HEK293 (cell line): Measurements from ENCODE around the gene BBOX1.
A peak's percentile ranks its signal among the peaks of the same experiment; 100 is the strongest.

Experiments
- CTCF ChIA-PET: fragments of 350-600 bp; formaldehyde crosslinking; extraction: SDS; loops from one replicate; lab custom pipeline; 2021; ENCODE audit warnings: antibody characterized with exemption; lab: Yijun Ruan, JAX
- POLR2A ChIA-PET: fragments of 300-600 bp; formaldehyde crosslinking; extraction: SDS; loops from one replicate; lab custom pipeline; 2020; ENCODE audit warnings: antibody characterized with exemption, inconsistent platforms; lab: Yijun Ruan, JAX
- H3K27ac ChIP-seq: fragments of 200-500 bp; sonication (Bioruptor generic); 2 replicates; pipeline ENCODE4 v1.5.1; 2014; ENCODE audit warnings: low read depth, low read length, control low read depth, inconsistent platforms; ENCODE audit errors: extremely low read depth
- H3K36me3 ChIP-seq, 2 experiments: fragments of 200-500 bp in 1 of 2; sonication (Bioruptor generic) in 1 of 2; 1 replicate in 1 of 2; 2 replicates in 1 of 2; pipeline ENCODE4 v1.5.1; 2014 to 2017; ENCODE audit warnings: inconsistent platforms in 2 of 2, low read length in 2 of 2; ENCODE audit not compliant: control insufficient read depth in 2 of 2, insufficient read depth in 1 of 2
- H3K4me1 ChIP-seq: fragments of 200-500 bp; sonication (Bioruptor generic); 2 replicates; pipeline ENCODE4 v1.5.1; 2014; ENCODE audit warnings: mild to moderate bottlenecking, low read length, inconsistent platforms; ENCODE audit not compliant: control insufficient read depth, insufficient read depth
- H3K4me3 ChIP-seq: 2 replicates; pipeline ENCODE4 v1.5.1; 2011; ENCODE audit warnings: low read depth, mild to moderate bottlenecking, control low read depth, low read length, moderate library complexity
- H3K9me3 ChIP-seq: fragments of 200-500 bp; sonication (Bioruptor generic); 2 replicates; pipeline ENCODE4 v1.5.1; 2014; ENCODE audit warnings: low read depth, low read length, inconsistent platforms; ENCODE audit not compliant: control insufficient read depth, insufficient read depth
- FEZF1 ChIP-seq: fragments of 450-650 bp; formaldehyde crosslinking; IDR thresholded peaks from 2 replicates; pipeline ENCODE4 v1.5.1; 2016; ENCODE audit warnings: missing biosample characterization, missing genetic modification characterization
- GLIS1 ChIP-seq: fragments of 450-650 bp; formaldehyde crosslinking; IDR thresholded peaks from 2 replicates; pipeline ENCODE4 v1.5.1; 2016; ENCODE audit warnings: missing biosample characterization, missing genetic modification characterization
- GLIS2 ChIP-seq: fragments of 450-650 bp; formaldehyde crosslinking; IDR thresholded peaks from 2 replicates; pipeline ENCODE4 v1.5.1; 2016; ENCODE audit warnings: missing biosample characterization, missing genetic modification characterization
- PRDM10 ChIP-seq: fragments of 450-650 bp; formaldehyde crosslinking; IDR thresholded peaks from 2 replicates; pipeline ENCODE4 v1.5.1; 2016; ENCODE audit warnings: missing biosample characterization, missing genetic modification characterization
- SETDB1 ChIP-seq: IDR thresholded peaks from one replicate; pipeline ENCODE4 v1.6.1; 2017; ENCODE audit warnings: mild to moderate bottlenecking, low read length, moderate library complexity, mixed read lengths; ENCODE audit not compliant: insufficient read length
- TRIM28 ChIP-seq: IDR thresholded peaks from 2 replicates; pipeline ENCODE4 v1.6.1; 2011; ENCODE audit warnings: low read length, control low read depth, borderline replicate concordance
- ZFP37 ChIP-seq: fragments of 450-650 bp; formaldehyde crosslinking; IDR thresholded peaks from 2 replicates; pipeline ENCODE4 v1.5.1; 2016; ENCODE audit warnings: missing biosample characterization, missing genetic modification characterization
- ZIC2 ChIP-seq: fragments of 450-650 bp; formaldehyde crosslinking; IDR thresholded peaks from 2 replicates; pipeline ENCODE4 v1.5.1; 2016; ENCODE audit warnings: missing biosample characterization, missing genetic modification characterization
- ZNF146 ChIP-seq: fragments of 450-650 bp; formaldehyde crosslinking; IDR thresholded peaks from 2 replicates; pipeline ENCODE4 v1.5.1; 2016; ENCODE audit warnings: missing biosample characterization, missing genetic modification characterization
- ZNF184 ChIP-seq: fragments of 450-650 bp; IDR thresholded peaks from 2 replicates; pipeline ENCODE4 v1.5.1; 2018; ENCODE audit warnings: missing biosample characterization, mild to moderate bottlenecking, missing genetic modification characterization
- ZNF19 ChIP-seq: fragments of 450-650 bp; formaldehyde crosslinking; IDR thresholded peaks from 2 replicates; pipeline ENCODE4; 2016; ENCODE audit warnings: missing biosample characterization, missing genetic modification characterization, low read depth
- ZNF2 ChIP-seq: fragments of 450-650 bp; formaldehyde crosslinking; IDR thresholded peaks from 2 replicates; pipeline ENCODE4 v1.5.1; 2016; ENCODE audit warnings: missing biosample characterization, missing genetic modification characterization
- ZNF202 ChIP-seq: fragments of 450-650 bp; formaldehyde crosslinking; IDR thresholded peaks from 2 replicates; pipeline ENCODE4 v1.5.1; 2016; ENCODE audit warnings: missing biosample characterization, missing genetic modification characterization, borderline replicate concordance
- ZNF335 ChIP-seq: fragments of 450-650 bp; formaldehyde crosslinking; conservative IDR thresholded peaks from 2 replicates; pipeline ENCODE4 v1.5.1; 2016; ENCODE audit warnings: missing biosample characterization, missing genetic modification characterization
- ZNF37A ChIP-seq: fragments of 450-650 bp; IDR thresholded peaks from 2 replicates; pipeline ENCODE4 v1.5.1; 2018; ENCODE audit warnings: missing biosample characterization, missing genetic modification characterization
- ZNF423 ChIP-seq: fragments of 450-650 bp; formaldehyde crosslinking; IDR thresholded peaks from 2 replicates; pipeline ENCODE4 v1.5.1; 2016; ENCODE audit warnings: missing biosample characterization, missing genetic modification characterization
- ZNF510 ChIP-seq: fragments of 450-650 bp; formaldehyde crosslinking; IDR thresholded peaks from 2 replicates; pipeline ENCODE4 v1.5.1; 2018; ENCODE audit warnings: mild to moderate bottlenecking, missing genetic modification characterization, missing biosample characterization; ENCODE audit not compliant: insufficient replicate concordance
- ZNF514 ChIP-seq: fragments of 450-650 bp; formaldehyde crosslinking; IDR thresholded peaks from 2 replicates; pipeline ENCODE4 v1.5.1; 2016; ENCODE audit warnings: missing biosample characterization, missing genetic modification characterization
- ZNF791 ChIP-seq: fragments of 450-650 bp; formaldehyde crosslinking; IDR thresholded peaks from 2 replicates; pipeline ENCODE4 v1.5.1; 2016; ENCODE audit warnings: missing biosample characterization, missing genetic modification characterization
- ZNF837 ChIP-seq: fragments of 450-650 bp; formaldehyde crosslinking; IDR thresholded peaks from 2 replicates; pipeline ENCODE4 v1.5.1; 2016; ENCODE audit warnings: missing biosample characterization, missing genetic modification characterization
- ZSCAN5A ChIP-seq: fragments of 450-650 bp; formaldehyde crosslinking; IDR thresholded peaks from 2 replicates; pipeline ENCODE4 v1.5.1; 2016; ENCODE audit warnings: missing biosample characterization, missing genetic modification characterization
- ZXDB ChIP-seq: fragments of 450-650 bp; formaldehyde crosslinking; IDR thresholded peaks from 2 replicates; pipeline ENCODE4 v1.5.1; 2016; ENCODE audit warnings: missing biosample characterization, missing genetic modification characterization
- TF ChIP-seq, protein P1 (sequence below): fragments of 450-650 bp; IDR thresholded peaks from 2 replicates; pipeline ENCODE4 v1.5.1; 2018; ENCODE audit warnings: missing biosample characterization, mild to moderate bottlenecking, missing genetic modification characterization

The BBOX1 gene

DNA sequence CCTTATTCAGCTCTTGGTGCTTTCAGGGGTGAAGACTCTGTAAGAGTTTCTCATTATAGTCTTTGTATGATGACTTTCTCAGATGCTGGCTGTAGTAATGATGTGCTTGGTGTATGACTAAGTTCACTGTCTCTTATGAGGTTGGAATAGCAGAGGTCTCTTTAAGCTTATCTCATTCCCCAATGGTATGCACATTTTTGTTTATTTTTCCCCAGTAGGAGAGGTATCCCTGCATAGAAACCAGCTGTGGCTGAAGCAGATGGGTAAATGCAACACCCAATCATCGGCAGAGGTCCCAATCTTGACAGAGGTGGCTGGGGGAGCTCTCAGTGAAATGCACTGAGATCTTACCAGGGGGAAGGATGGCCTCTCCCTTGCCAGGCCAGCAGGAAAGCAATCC lies 34.6 kb downstream of the BBOX1 start:
- H3K27ac ChIP-seq: peak overlapping the region; percentile 58; the same call in 1 of the 2 replicates
- no peaks in the 10 kb centered on the region for H3K9me3 ChIP-seq
- H3K36me3 ChIP-seq: no peaks in the 10 kb centered on the region
- POLR2A ChIA-PET: no interaction called here
- no peak overlapping the region for H3K4me3 ChIP-seq
- CTCF ChIA-PET: interaction anchor here (0.7 kb wide), 1 partner anchor 10 kb away, joined by 3 read pairs; no protein-coding TSS in a partner anchor
- peaks cover 14% of the 10 kb centered on the region for H3K4me1 ChIP-seq
- TF ChIP-seq ZNF335 (0 out of 2 replicates have a peak, but pooled peaks have one; percentile 15), ZNF19 (tag by site-specific recombination) (no peak), GLIS1 (peak; percentile 89), ZIC2 (tag by site-specific recombination) (peak; percentile 86)

GRCh38 chr11:27075655-27076054 lies 35.0 kb downstream of the BBOX1 start:
- TF ChIP-seq ZNF202 (tag by site-specific recombination) (no peak), ZNF146 (no peak), ZNF837 (tag by site-specific recombination) (no peak), ZNF37A (tag by site-specific recombination) (no peak), TRIM28 (no peak), ZXDB (tag by site-specific recombination) (no peak), ZNF2 (tag by site-specific recombination) (no peak)
- POLR2A ChIA-PET: no interaction called here
- Histone ChIP-seq H3K36me3 (no peaks in the 10 kb centered on the region), H3K4me1 (peaks cover 14% of the 10 kb centered on the region), H3K9me3 (no peaks in the 10 kb centered on the region), H3K4me3 (no peak overlapping the region), H3K27ac (peak overlapping the region; percentile 58; the same call in 1 of the 2 replicates)
- CTCF ChIA-PET: interaction anchor here (0.7 to 0.8 kb wide), 2 partner anchors 10 to 45 kb away, joined by 3 read pairs; no protein-coding TSS in a partner anchor

GRCh38 chr11:27076121-27076589 lies 35.5 kb downstream of the BBOX1 start:
- CTCF ChIA-PET: interaction anchor here (0.6 to 1.2 kb wide), 3 partner anchors 45 to 83 kb away, joined by 3 to 5 read pairs (median 3); no protein-coding TSS in a partner anchor
- peaks cover 14% of the 10 kb centered on the region for H3K4me1 ChIP-seq
- POLR2A ChIA-PET: no interaction called here
- peak overlapping the region; percentile 58; the same call in 1 of the 2 replicates for H3K27ac ChIP-seq
- H3K9me3 ChIP-seq: no peaks in the 10 kb centered on the region
- no peaks in the 10 kb centered on the region for H3K36me3 ChIP-seq
- H3K4me3 ChIP-seq: no peak overlapping the region
- TF ChIP-seq ZNF514 (tag by site-specific recombination) (no peak), PRDM10 (tag by site-specific recombination) (peak; percentile 88), FEZF1 (tag by site-specific recombination) (0 out of 2 replicates have a peak, but pooled peaks have one; percentile 22), ZSCAN5A (tag by site-specific recombination) (no peak), GLIS1 (peak; percentile 78), ZNF423 (tag by site-specific recombination) (no peak), GLIS2 (tag by site-specific recombination) (0 out of 2 replicates have a peak, but pooled peaks have one; percentile 19), ZNF184 (tag by site-specific recombination) (no peak), SETDB1 (no peak), ZNF510 (tag by site-specific recombination) (no peak), ZNF791 (tag by site-specific recombination) (no peak), ZFP37 (tag by site-specific recombination) (no peak)
- TF ChIP-seq, protein P1, sequence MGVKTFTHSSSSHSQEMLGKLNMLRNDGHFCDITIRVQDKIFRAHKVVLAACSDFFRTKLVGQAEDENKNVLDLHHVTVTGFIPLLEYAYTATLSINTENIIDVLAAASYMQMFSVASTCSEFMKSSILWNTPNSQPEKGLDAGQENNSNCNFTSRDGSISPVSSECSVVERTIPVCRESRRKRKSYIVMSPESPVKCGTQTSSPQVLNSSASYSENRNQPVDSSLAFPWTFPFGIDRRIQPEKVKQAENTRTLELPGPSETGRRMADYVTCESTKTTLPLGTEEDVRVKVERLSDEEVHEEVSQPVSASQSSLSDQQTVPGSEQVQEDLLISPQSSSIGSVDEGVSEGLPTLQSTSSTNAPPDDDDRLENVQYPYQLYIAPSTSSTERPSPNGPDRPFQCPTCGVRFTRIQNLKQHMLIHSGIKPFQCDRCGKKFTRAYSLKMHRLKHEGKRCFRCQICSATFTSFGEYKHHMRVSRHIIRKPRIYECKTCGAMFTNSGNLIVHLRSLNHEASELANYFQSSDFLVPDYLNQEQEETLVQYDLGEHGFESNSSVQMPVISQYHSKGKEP (tag by site-specific recombination): no peak
